GM18520 (cell line): ENCODE results near the gene CDKN1C.

Experiments used
- ATAC-seq: cut with Tn5 transposase; IDR thresholded peaks from one replicate; pipeline ENCODE4 v1.9.1; 2021; ENCODE audit not compliant: unreplicated experiment

The CDKN1C gene

DNA sequence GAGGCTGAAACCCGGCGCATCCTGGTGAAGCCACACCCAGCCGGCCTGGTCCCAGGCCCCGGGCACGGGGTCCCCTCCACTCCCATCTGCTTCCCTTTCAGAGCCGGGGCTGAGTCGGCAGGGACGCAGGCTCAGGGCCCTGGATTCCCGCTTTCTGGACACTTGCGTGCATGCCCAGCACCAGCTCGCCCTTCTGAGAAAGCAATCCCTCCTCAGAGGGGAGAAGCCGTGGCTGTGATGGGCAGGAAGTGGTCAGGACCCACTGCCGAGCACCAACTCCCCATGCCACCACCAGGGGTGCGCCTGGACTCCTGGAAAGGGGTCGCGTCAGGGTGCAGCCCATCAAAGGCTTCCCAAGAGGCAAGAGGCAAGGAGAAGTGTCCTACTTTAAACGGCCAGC lies 15.1 kb downstream of the CDKN1C start:
- no peak for ATAC-seq

GRCh38 chr11:2869561-2870427 lies 15.8 kb downstream of the CDKN1C start:
- ATAC-seq = no peak

DNA sequence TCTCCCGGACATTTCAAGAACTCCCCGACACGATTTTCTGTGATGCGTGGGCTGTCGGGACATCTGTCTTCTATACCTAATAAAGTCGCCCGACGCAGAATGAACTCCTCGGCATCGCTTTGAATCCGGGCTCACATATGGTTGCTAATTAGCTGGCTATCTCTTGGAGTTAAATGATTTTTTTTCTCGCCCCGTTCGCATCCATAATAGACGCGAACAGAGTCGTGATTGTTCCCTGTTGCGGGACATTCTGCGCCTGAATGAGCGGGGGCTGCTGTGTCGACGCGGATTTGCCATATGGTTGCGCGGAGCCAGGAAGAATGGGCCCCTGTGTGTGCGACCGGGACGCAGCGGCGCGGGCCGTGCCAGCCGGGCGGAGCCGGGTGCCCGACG lies 16.4 kb downstream of the CDKN1C start:
- no peak for ATAC-seq

- ATAC-seq = no peak
Observed at GRCh38 chr11:2868506-2869133, 17.0 kb downstream of the CDKN1C start.

- ATAC-seq = no peak
Observed at GRCh38 chr11:2867722-2868505, 17.7 kb downstream of the CDKN1C start.

DNA sequence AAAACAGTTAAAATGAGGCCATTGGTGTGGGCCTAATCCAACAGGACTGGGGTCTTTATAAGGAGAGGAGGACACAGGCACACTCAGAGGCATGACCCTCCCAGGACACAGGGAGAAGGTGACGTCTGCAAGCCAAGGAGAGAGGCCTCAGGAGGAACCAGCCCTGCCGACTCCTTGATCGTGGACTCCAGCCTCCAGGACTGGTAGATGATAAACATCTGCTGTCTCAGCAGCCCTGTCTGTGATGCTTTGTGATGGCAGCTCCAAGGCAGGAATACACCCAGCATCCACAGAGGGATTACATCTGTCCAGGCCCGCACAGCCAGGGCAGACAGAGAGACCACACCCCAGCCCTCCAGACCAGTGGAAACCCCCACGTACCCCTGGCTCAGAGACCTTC lies 18.4 kb downstream of the CDKN1C start:
- ATAC-seq = no peak

DNA sequence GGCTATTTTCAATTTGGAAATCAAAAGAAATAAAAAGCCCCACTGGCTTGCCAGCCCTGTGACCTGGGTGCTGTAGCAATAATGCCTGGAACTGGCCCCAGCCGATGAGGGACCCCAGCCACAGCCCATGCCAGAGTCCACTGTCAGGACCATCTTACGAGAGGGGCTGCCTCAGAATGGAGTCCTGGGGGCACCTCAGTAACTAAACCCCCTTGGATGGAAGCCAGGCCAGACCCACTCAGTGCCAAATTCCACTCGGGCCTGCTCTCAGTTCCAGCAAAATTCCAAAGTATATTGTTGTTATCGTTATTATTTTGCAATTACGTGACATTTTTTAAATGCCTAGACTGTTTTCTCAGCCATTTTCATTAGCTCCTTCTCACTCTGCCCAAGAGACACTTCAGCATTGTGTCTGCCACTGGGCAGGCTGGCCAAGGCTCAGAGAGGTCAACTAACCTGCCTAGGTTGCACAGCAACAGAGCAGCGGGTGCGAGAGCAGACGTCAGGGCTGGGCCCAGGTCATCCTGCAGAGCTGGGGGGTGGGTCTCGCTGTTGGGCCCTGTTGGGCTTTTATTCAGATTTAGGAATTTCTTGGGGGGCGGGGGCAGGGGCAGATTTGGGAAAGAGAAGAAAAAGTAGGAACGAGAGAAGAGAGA lies 19.5 kb downstream of the CDKN1C start:
- no peak for ATAC-seq

DNA sequence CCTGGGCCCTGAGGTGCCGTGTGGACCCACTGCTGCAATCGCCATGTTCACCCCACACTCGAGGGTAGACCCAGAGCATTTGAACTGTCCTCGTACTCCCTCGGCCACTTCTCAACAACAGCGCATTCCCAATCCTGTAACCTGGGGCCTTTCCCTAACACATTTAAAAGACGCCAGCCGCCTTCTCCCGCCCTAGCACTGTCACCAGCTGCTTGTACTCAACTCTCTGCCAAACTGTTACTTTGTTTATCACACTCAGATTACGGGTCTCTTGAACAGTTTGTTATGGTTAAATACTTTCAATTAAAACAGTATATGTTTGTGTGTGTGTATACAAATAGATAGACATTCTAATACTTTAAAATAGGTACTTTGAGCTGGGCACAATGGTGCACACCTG lies 20.7 kb downstream of the CDKN1C start:
- ATAC-seq = no peak

- ATAC-seq = no peak
Observed at GRCh38 chr11:2863276-2863618, 22.3 kb downstream of the CDKN1C start.

DNA sequence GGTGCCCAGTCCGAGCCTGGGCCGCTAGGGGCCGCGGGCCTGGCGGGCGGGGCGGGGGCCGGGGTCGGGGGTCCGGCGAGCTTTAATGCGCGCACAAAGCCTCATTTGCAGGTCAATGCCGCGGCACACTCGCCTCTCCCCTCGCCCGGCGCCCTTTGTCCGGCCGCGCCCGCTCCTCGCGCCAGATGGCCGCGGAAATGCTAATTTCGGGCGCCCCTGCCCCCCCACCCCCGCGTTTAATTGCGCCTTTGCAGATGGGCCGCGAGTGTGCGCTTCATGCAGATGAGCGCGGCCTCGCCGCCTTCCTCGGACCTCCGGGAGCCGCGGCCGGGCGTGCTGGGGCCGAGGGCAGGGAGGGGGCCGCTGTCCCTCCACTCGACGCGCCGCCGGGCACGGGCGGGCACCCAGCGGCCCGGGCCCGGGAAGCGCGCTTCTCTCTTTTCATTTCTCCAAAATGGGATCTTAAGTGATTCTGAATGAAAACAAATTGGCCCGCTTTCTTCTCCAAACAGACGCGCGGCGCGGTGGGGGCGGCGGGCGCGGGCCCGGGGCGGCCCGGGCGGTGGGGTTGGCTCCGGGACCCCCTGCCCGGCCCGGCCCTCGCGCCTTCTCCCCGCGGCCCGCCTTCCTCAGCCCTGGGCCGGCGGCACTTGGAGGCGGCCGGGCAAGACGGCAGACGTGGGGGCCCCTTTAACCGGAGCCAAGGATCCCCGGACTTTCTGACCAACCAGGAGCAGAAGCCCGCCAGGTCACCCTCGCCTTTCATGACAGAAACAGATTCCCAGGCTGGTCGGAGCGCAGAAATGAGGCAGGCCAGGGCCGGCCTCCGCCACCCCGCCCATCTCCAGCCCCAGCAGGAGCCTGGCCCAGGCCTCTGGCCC lies 22.9 kb downstream of the CDKN1C start:
- ATAC-seq = no peak

DNA sequence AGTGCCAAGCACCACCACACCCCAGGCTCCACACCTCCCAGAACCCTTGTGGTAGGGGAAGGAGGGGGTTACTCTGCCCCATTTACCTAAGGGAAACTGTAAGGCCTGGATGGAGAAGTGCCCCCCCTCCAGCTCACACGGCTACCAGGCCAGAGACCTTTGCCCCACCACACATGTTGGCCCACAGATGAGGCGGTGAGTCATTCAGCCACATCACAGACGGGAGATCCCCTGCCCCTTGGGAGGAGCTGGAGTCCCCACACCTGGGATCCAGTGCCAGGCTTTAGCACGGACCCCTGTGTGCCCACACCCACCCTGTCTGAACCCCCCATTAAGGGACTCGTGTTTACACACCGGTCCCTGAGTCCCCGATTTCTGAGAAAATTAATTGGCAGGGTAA lies 24.9 kb downstream of the CDKN1C start:
- ATAC-seq = no peak

- no peak for ATAC-seq
Observed at GRCh38 chr11:2859699-2860037, 25.9 kb downstream of the CDKN1C start.

GRCh38 chr11:2858995-2859698 lies 26.4 kb downstream of the CDKN1C start:
- ATAC-seq = no peak

GRCh38 chr11:2857918-2858317 lies 27.7 kb downstream of the CDKN1C start:
- no peak for ATAC-seq

- no peak for ATAC-seq
Observed at GRCh38 chr11:2857276-2857675, 28.3 kb downstream of the CDKN1C start.

DNA sequence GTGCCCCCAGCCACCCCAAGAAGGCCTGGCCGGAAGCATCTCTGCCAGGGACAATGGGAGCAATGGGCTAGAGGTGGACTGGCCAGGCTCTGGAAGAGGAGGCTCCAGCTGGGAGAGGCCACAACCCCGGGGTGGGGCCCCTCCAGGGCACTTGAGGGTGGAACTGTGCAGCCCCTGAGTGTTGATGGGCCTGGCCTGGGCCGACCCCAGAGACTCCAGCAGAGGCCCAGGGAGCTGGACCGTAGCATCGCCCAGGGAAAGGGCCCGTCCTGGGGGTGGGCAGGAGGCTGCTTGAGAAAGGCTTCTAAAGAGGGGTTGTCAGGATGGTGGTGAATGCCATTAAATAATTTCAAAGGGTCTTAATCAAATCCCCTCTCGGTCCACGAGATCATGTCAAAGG lies 30.4 kb downstream of the CDKN1C start:
- no peak for ATAC-seq

DNA sequence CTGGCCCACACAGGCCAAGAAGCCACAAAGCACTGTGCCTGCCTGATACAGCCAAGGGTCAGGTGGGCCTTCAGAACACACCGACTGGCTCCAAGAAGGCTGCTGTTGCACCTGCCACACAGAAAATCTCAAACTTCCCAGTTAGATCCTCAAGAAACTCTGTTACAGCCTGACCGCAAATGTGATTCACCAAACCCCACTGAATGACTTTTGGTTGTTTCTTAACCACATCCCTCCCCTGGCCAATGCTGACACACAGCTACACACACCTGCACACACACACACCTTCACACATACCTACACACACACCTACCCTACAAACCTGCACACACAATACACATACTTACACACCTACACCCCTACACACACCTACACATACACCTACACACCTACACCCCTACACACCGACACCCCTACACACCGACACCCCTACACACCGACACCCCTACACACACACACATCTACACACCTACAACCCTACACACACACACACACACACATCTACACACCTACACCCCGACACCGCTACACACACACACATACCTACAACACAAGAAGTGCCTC lies 31.5 kb downstream of the CDKN1C start:
- no peak for ATAC-seq

GRCh38 chr11:2853401-2853800 lies 32.2 kb downstream of the CDKN1C start:
- ATAC-seq = no peak

DNA sequence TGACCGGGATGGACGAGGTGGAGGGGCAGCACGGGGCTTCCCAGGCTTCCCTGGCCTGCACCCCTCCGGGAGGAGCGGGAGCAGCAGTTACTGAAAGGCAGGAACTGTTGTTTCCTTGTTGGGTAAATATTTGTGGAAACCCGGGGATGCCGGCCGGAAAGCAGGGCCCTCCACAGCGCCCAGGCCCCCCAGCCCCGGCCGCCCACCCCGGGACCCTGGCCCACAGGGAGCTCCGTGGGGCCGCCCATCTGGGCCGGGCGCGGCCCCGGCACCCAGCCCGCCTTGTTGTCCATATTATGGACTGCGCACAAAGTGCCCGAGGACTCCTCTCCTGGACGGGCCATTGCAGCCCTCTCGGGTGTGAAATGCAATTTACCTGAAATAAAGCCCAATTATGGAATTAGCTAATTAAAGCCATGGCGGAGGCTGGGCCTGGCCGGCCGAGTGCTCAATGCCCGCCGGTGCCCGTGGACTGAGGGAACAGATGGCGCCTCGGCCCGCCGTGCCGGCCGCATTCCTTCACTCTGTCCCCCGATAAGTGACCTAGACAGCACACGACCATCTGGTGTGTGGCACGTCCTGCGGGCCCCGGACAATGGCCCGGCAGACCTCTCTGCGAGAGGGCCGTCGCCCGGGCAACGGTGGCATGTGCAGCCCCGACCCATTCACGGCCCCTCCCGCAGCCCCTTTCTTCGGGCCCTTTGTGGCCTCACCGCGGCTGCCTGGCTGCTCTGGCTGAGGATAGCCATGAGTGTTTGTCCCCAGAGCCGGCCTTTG lies 35.4 kb downstream of the CDKN1C start:
- no peak for ATAC-seq
